GM19468 (cell line): ENCODE measurements around the gene PTPRM.

ENCODE experiments used
- ATAC-seq: cut with Tn5 transposase; IDR thresholded peaks from one replicate; pipeline ENCODE4 v1.9.1; 2021; ENCODE audit warnings: mild to moderate bottlenecking, moderate library complexity, moderate number of reproducible peaks; ENCODE audit not compliant: unreplicated experiment; ENCODE audit errors: extremely low read depth

The PTPRM gene

GRCh38 chr18:8063733-8064132 is 496.6 kb downstream of the PTPRM start:
- no peak for ATAC-seq

- ATAC-seq = no peak
Measured at GRCh38 chr18:8065284-8065683, 498.2 kb downstream of the PTPRM start.

GRCh38 chr18:8065773-8066172 is 498.7 kb downstream of the PTPRM start:
- no peak for ATAC-seq

GRCh38 chr18:8069708-8070107 is 502.6 kb downstream of the PTPRM start:
- ATAC-seq = no peak

DNA sequence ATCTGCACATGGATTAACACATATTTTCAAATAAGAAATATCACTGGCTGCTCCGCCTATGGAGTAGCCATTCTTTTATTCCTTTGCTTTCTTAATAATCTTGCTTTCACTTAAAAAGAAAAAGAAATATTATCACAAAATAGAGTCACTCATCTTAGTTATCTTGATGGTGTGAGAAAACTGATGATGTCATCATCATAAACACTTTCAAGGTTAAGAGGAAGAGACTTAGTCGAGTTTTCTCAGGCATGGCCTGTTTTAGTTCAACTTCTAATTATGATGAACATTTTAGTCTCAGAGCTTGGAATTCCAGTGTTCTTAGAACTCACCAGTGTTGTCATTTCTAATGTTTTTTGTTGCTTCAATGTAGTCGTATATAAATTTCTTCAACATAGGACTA is 506.1 kb downstream of the PTPRM start:
- ATAC-seq = no peak

GRCh38 chr18:8080092-8080491 is 513.0 kb downstream of the PTPRM start:
- no peak for ATAC-seq

DNA sequence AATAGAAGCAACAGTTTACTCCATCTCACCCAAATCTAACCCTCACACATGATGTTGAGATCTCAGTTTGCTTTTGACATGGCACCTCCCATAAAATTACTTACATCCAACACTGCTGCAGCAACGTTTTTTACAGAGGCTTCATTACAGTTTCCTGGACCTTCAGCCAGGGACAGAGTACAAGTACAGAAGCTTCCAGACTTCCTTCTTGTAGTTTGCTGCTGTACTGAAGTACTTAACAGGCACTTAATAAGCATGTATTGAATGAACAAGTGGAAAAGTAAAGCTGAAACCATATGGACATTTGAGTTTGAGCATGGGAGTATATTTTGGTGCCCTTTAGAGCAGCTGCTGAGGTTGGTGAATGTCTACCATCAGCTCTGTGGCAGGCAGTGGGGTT is 514.2 kb downstream of the PTPRM start:
- no peak for ATAC-seq

DNA sequence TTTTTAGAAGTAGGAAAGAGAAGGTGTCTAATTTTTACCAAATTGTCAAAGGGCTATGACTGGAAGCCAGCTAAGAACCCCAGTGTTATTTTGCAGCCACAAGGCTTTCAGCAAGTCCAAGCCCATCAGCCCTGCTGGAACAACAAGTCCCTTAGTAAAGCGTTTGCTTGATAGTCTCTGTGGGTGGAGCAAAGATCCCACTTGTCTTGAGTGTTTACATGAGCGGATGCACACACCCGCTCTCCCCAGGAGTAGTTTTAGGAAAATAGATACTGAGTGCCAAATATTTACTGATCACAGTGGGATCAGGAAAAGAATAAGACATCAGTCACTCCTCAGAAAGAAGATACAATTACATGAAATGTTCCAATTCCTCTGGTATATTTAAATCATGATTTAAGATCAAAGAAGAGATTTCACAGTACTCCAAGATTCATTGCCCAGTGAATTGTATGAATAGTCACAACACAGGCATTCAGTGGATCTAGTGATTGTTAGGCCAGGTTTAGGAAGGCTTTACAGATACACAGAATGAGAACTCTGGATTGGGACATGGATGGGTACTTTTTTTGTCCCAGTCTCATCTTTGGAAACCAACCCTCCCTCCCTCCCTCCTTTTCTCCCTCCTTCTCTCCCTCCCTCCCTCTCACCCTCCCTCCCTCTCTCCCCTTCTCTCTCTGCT is 514.9 kb downstream of the PTPRM start:
- no peak for ATAC-seq

DNA sequence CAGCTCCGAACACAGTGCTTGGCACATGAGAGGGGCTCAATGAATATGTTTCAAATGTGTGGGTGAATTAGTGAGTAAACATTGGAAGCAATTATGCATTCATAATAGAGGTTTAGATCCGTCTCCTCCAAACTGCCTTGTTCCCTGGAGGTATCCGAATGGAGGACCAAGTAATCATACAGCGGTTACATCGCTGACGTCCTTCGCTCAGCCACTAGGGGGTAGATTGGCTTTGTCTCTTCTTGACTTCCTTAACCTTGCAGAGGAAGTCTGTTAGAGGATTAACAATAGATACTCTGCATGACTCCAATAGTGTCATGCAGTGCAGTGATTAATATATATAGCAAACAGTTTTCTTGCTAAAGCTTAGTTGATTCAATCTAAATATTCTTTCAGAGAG is 517.0 kb downstream of the PTPRM start:
- no peak for ATAC-seq

DNA sequence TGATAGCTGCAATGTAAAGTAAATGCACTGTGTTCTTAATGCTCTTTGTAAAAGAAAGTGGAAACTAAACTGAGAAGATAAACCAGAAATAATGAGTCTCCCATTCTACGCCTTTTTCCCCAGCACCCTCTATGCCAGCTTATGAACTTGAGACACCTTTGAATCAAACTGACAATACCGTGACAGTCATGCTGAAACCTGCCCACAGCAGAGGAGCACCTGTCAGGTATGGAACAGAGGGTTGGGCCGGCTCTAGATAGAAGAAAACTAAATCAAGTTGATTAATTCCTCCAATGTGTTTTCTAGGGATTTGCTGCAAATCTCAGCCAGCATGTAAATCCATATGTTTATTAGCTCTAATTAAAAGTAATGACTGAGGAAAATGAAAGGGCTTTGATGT is 521.5 kb downstream of the PTPRM start:
- no peak for ATAC-seq

DNA sequence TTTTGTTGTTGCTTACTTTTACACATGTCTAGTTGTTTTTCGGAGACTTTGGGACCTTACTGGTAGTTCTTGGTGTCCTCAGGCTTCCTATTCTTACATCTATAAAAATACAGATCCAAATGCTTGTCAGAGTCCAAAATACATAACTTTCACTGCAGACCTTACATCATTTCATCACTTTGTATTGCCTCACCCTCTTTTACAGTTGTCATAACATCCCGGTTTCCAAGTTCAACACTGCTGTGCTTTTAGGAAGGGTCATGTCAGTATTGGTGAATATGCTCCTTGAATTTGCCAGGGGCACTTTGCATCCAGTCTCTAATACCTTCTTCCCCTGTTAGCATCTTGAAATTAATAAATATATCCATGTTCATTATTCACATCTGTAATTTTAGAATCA is 523.9 kb downstream of the PTPRM start:
- no peak for ATAC-seq

DNA sequence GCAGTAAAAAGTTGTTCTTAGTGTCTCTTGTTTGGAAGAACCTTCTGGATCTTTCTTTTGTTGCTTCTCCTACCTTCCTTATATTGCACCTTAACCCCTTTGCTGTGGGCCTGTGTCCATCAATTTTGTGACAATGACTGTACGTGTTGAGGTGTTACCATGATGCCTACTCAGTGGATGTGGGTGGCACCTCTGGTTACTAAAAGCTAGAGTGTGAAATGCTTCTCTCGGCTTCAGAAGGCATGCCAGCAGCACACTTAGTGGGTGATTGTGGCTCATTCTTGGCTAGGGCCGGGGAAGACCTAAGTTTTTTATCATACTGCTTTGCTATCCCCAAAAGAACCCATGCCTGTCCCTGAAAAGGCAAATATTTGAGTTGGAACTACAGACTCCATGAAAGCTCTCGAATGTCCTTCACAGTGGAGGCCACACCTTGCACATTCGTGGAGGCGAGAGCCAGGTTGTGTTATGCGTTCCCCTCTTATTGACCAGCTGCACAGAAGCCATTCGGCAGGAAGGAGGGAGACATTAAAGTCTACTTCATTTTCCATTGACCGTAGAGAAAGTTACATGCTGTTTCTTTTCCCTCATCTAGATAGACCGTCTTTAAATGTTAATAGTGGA is 528.9 kb downstream of the PTPRM start:
- ATAC-seq = no peak

- no peak for ATAC-seq
Measured at GRCh38 chr18:8097399-8097798, 530.3 kb downstream of the PTPRM start.

DNA sequence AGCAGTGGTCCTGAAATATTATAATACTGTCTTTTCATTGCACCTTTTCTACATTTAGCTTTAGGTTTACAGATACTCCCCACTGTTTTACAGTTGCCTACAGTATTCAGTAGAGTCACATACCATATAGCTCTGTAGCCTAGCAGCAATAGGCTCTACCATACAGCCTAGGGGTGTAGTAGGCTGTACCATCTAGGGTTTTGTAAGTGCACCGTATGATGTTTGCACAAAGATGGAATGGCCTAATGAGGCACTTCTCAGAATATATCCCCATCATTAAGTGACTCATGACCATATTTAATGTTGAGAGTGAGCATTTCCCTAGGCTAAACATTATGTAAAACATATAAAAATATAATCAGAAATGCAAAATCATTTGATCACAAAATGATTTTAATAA is 530.8 kb downstream of the PTPRM start:
- ATAC-seq = no peak

GRCh38 chr18:8106603-8107002 is 539.5 kb downstream of the PTPRM start:
- ATAC-seq = no peak

- ATAC-seq = no peak
Measured at GRCh38 chr18:8107426-8107825, 540.3 kb downstream of the PTPRM start.

GRCh38 chr18:8114480-8114879 is 547.4 kb downstream of the PTPRM start:
- ATAC-seq = no peak

DNA sequence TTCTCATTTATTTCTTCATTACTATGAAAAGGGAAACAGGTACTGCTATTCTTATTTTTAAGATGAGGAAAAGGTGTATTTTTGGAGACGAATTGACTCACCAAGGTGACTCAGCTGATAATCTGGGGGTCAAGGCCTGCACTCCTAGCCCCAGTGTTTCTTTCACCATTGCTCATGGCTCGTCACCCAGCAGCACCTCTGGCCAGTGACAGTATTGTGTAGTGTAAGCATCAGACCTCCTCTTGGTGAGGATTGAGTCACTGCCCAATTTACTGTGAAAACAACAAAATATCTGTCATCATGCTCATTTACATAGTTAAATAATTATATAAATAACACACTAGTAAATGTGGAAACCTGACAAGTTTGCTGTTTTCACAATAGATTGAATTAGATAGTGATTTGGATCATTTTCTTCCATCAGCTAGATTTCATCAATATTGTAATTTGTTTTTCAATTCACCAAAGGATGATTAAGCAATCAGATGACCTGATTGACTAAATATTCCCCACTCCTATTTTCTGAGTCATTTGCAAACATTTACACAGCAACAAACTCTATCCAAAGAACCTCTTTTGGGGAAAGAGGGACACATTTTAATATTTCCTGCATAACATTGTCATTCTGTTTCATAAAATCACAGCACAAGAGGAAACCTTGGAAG is 549.4 kb downstream of the PTPRM start:
- ATAC-seq = no peak

DNA sequence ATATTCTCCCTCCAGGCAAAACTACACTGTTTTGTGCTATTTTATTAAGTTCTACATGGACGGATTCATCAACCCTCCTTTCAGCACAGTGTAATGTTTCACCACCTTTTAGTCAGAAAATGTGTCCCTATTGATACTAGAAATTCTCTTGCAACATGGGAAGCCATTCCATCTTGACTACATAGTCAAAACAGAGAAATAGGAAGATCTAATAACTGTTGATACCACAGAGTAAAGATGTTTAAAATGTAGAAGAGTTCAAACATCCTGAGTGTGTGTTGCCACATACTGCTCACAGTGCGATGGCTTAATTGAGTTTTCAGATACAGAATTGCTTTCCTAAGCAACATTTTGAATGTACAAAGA is 549.9 kb downstream of the PTPRM start:
- no peak for ATAC-seq

- no peak for ATAC-seq
Measured at GRCh38 chr18:8121101-8121500, 554.0 kb downstream of the PTPRM start.

GRCh38 chr18:8121942-8122480 is 554.9 kb downstream of the PTPRM start:
- no peak for ATAC-seq
